Fibroblast of peridontal ligament (primary cell): Measurements from ENCODE around the gene FBXW7.
A peak's percentile ranks its signal among the peaks of the same experiment; 100 is the strongest.

Experiments used
- DNase-seq: peaks from one replicate; pipeline ENCODE4 v3.0.0-alpha.2; 2010; ENCODE audit errors: extremely low read depth

Gene FBXW7

DNA sequence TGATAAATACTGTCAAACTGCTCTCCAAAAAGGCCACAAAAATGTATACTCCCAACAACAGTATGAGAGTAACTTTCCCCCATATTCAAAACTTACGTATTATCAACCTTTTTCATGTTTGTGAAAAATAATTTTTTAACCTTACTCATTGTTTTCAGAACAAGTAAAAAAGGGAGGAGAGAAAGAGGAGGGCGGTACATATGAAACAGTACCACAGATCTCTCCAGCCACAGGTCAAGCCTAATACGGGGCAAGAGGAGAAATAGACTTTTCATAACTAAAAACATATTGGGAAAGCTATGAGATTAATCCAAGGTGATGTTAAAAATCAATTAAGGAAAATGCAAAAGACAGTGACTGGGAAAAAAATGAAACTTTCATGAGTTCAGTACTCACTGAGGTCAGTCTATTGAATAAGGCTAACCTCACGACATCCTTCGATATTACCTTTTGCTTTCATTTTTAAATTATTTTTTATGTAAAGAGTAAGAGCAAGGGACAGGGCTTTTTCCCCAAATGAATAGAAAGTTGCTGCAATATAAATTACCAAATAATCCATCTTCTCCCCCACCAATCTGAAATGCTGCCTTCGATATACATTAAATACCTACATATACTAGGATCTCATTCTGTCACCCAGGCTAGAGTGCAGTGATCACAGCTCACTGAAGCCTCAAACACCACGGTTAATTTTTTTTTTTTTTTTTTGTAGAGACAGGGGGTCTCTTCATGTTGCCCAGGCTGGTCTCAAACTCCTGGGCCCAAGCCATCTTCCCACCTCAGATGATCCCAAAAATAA lies 25.3 kb downstream of the FBXW7 start:
- DNase-seq, result no peak

DNA sequence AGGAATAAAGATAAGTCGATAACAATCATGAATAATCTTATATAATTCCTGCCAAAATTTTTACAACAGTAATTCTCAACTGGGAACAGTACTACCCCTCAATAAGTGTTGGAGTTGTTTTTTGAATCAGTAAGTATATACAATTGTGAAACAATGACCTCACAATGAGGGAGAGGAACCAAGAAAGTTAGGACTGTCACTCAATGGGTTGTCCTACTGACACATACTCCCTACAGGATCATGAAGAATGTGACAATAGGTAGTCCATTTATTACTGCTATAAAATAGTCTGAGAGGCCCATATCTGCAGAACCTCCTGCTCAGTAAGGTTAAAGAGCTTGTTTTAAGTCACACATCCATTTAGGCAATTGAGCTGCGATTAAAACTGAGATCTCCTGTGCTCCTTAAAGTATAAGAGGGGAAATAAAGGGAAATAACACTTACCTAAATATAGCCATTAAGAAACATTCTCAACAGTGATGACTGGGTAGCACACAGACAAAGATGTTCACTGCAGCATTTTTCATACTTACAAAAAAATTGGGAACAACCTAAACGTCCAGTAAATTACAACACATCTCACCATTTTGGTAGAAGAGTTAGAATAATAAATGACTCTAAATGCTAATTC lies 26.2 kb downstream of the FBXW7 start:
- no peak for DNase-seq

DNA sequence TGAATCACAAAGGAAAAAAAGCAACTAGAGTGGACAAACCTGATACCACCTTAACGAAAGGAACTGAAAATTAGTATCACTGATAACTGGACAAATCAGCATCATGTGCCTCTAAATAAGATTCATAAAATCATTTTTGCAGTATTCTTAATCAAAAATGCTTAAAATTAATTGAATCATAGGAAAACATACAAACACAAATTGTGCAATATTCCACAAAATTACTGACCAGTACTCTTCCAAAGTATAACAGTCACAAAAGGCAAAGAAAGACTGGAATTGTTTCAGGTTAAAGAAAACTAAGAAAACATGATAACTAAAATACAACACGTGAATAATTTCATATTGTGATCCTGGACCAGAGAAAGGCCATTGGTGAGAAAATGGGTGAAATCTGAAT lies 27.1 kb downstream of the FBXW7 start:
- DNase-seq, result no peak

DNA sequence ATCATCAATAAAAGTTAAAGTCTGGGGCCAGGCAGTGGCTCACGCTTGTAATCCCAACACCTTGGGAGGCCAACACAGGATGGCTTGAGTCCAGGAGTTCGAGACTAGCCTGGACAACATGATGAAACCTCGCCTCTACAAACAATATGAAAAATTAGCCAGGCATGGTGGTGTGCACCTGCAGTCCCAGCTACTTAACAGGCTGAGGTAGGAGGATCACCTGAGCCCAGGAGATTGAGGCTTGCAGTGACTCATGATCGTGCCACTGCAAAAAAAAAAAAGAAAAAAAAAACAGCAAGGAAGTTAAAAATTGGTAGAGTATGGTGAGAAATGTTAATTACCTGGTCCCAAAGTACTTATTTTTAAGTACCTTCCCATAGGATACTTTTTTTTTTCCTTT lies 27.5 kb downstream of the FBXW7 start:
- no peak for DNase-seq

DNA sequence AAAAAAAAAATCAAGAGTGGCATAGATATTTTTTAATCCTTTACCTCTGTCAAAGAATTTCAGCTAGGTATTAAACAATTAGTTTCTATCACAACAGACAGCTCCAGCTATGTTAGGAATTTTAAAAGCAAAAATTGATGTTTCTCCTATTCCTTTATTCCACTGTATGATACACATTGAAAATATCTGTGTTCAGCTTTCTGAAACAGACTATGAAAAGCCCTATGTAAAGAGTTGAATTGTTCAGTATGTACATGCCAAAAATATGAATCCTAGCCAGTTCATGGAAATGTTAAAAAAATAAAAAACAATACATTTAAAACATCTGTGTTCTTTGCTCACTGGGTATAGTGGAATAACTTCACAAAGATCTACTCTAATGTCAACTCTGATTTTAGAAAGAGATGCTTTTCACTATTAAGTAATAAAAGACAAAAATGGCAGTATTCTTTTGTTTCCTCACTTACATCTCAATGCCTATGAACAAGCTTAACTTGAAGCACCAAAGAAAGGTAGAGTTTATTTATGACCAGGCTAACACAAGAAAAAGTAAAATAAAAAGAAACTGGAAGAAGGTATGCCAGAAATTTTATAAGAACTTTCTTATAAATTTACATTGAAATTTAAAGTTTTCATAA lies 32.1 kb downstream of the FBXW7 start:
- DNase-seq, result peak; percentile 44

DNA sequence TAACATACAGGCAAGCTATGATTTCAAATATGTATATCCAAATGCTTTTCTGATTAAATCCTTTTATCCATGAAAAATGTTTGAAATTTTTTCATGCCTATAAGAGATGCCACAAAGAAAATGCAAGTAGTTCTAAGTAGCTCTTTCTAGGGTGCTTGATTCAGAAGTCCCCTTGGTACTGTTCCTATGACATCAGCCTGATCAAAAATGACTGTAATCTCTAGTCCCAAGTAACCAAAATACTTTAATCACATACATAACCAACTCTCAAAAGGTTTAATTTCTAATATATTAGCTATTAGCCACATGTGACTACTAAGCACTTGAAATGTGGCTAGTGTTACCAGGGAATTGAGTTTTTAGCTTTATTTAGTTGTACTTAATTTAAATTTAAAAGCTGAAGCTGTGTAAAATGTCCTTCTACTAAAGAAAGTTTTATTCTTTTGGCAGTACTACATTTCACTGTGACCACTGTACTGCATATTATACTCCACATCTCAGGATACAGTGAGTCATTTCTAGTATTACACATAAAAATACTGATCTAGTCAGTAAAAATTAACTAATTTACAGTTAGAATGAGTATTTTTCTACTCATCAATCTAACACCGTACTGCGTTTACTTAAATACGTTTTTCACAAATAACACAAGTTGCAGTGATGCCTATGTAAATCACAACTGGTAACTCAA lies 33.9 kb downstream of the FBXW7 start:
- DNase-seq, result peak; percentile 28

DNA sequence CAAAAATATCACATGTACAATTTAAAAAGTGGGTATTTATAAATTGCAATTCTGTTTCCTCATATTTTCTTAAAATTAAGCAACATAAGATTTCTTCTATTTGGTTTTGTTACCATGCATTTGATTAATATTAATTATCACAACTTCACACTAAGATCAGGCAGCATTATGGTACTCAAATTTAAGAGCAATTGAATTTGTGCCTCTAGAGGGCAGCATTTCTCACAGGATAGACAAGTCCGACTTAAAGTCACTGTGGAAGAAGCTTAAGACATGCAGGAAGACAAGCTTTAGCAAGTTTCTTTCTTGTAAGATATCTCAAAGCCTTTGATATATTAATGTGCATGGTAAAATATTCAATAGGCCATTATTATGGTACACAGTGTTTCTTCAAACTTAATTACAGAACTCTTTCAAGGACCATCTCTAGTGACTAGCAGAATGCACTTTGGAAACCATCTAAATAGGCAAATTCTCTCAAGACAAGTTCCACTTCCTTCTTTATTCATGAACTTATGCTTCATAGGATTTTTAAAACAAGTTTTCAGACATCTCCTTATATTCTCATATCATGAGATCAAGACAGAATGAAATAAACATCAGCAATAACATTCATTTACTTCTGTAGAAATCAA lies 35.0 kb downstream of the FBXW7 start:
- peak; percentile 96 for DNase-seq

DNA sequence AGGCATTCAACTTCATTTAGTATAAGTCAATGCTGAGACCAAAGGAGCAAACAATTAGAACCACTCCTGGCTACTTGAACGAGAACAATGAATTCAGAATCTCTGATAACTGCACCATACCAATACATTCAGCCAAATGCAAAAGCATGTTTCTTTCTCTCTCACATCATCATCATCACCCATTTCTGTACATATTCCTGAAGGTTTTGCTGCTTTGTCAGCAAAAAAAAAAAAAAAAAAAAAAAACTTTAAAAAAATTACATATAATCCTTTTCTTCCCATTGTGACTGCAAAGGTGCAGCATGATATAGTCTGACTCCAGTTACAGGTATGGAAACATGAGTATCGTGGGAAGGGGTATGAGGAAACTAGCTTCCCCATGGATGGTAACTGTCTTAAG lies 35.6 kb downstream of the FBXW7 start:
- no peak for DNase-seq

DNA sequence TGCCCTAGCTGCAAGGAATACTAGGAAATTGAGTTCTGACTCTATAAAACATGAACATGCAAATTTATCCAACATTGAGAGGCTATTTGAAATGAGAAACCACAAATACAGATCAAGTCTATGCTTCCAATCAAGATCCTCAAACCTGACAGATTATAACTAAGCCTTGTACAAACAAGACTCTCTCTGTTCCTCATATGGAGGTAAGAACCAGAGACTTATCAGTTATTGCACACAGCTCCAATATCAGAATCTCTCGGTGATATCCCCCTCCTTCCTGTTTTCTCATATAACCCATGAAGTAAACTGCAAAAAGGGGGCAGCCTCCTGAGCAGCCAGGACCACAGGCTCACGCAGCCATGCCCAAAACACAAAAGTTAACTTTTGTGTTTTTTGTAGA lies 36.5 kb downstream of the FBXW7 start:
- no peak for DNase-seq

DNA sequence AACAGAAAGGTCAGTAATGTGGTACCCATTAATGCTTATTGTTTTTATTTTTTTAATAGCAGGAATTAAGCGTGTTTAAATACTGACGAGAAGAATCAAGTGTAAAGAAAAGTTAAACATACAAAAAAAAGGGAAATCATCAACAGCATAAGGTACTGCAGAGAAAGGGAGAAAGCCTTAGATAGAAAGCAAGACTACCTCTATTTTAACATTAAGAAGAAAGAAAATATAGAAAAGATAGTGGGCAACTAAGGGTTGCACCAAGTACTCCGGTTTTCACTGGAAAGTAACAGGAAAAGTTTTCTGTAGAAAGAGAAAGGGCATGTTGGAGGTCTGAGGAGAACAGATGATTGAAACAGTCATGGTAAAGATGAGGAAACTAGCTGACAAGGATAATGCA lies 41.9 kb downstream of the FBXW7 start:
- no peak for DNase-seq

DNA sequence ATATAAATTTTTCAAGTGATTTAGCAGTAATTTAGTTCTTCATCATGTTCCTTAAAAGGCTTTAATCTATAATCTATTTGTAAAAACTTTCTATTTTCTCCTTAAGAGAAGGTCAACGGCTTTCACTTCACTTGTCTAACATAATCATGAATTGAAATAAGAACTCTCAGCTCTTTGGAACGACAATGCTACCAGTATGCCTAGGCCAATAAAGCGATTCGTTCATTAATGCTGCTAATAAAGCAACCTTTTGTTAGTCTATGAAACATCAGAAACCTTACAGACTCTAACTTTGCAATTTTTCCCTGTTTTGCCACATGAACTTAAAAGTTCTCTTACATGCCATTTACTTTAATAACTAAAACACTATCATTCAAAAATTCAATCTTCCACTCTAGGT lies 47.6 kb downstream of the FBXW7 start:
- no peak for DNase-seq

DNA sequence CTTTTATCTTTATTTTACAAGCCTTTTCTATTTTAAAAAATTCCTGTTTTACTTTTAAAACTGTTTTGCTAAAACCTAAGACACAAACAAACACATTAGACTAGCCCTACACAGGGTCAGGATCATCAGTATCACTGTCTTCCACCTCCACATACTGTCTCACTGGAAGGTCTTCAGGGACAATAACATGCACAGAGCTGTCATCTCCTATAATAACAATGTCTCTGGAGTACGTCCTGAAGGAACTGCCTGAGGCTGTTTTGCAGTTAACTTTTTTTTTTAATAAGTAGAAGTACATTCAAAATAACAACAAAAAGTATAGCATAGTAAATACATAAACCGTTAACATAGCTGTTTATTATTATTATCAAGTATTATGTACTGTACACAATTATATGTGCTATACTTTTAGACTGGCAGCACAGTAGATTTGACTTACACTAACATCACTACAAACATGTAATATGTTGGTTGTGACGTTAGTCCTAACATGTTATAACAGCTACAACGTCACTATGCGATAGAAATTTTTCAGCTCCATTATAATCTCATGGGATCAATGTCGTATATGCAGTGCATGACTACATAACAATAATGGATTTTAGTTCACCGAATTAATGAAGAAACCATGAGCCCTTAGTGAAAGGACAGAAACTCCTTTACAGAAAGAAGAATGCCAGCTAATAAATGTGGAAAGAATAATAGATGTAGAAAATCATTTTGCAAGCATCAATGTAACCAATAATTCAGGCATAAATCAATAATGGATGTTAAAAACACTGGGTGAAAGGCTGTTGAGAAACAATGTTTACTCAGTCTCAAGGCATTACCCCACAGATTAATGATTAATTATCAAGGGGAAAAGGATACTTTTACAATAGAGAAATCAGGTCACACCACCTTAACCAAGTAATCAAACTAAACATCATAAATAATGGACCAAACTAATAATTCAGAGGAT lies 49.2 kb downstream of the FBXW7 start:
- DNase-seq, result no peak

DNA sequence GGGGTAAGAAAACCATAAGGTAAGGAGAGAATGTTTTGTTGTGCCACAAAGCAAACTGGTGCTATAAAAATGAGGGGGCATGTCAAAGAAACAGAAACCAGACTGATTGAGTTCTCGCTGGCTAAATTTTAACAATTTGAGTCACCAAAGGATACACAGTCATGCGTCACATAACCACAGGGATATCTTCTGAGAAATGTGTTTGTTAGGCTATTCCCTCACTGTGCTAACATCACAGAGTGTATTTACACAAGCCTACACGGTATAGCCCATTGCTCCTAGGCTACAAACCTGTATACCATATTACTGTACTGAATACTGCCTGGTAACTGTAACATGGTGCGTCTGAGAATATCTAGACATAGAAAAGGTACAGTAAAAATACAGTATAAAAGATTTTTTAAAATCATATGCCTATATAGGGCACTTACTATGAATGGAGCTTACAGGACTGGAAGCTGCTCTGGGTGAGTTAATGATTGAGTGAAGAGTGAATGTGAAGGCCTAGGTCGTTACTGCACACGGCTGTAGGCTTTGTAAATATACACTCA lies 50.1 kb downstream of the FBXW7 start:
- DNase-seq, result peak; percentile 88

DNA sequence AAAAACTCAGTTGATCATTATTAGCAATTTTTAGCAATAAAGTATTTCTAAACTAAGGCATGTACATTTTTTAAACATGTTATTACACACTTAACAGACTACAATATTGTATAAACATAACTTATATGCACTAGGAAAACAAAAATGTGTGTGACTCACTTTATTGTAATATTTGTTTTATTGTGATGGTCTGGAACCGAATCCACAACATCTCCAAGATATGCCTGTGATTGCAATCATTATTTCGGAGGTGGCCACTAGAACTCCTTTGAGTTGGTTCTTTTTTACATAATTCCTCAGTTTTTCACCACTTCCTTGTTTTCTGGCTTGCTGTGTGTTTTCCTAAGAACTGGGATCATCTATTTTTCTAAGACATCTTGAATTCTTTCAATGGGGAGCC lies 53.7 kb downstream of the FBXW7 start:
- DNase-seq, result no peak

DNA sequence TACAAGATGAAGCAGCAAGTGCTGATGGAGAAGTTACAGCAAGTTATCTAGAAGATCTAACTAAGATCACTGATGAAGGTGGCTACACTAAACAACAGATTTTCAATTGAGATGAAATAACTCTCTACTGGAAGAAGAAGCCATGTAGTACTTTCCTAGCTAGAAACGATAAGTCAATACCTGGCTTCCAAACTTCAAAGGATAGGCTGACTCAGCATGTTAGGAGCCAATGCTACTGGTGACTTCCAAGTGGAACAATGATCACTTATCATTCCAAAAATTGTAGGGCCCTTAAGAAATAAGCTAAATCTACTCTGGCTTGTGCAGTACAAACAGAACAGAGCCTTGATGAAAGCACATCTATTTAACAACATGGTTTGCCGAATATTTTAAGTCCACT lies 55.0 kb downstream of the FBXW7 start:
- DNase-seq, result no peak

DNA sequence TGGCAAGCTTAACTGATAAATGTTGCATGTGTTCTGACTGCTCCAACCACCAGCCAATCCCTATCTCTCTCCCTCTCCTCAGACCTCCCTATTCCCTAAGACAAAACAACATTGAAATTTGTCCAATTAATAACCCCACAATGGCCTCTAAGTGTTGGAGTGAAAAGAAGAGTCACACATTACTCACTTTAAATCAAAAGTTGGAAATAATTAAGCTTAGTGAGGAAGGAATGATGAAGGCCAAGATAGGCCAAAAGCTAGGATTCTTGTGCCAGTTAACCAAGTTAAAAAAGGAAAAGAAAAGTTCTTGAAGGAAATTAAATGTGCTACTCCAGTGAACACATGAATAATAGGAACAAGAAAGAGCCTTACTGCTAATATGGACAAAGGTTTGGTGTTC lies 55.6 kb downstream of the FBXW7 start:
- no peak for DNase-seq

DNA sequence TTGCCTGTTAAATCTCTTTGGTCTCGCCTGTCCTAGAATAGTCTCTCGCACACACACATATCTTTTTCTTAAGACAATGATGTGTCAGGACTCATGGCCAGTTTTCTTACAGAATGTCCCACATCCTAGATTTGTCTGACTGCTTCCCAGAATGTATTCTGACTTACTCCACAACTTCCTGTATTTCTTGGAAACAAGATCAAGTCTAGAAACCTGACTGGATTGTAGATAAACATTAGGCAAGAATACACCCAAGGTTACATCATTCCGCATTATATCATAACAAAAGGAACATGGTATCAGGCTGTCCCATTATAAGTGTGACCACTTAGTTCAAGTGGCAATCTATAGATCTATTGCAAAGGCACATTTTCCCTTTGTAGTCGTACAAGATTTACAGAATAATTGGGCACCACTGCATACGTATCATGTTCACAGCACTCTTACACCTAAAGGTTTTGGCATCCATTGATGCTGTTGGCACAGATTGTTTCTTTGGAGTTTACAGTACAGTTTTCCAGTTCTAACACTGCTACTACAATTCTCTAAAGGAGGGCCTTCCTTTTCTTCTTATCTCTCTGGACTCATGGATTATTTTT lies 56.4 kb downstream of the FBXW7 start:
- peak; percentile 12 for DNase-seq

DNA sequence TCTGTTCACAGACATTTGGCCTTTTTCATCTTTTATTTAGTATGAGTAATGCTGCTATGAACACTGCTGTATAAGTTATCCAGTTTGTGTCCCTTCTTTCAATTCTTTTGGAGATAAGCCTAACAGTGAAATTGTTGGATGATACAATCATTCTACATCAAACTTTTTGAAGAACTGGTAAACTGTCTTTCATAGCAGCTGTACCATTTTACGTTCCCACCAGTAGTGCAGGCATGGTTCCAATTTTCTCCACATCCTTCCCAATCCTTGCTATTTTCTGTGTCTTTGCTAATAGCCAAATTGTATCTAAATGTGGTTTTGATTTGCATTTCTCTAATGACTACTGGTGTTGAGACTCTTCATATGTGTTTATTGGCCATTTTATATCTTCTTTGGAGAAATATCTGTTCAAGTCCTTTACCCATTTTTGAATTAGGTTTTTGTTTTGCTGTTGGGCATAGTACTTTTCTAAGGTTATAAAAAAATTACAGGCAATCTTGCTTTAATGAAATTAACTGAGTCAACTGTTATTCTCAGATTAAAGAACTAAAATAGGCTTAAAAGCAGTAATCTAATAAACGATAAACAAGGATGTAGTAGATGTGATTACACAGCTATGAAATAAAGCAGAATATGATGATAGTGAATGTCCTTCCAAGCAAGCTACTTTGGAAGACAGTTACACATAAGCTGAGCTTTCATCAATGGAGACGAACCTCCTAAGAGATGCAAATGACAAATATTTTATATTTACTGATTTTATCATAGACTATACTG lies 57.2 kb downstream of the FBXW7 start:
- DNase-seq, result no peak

DNA sequence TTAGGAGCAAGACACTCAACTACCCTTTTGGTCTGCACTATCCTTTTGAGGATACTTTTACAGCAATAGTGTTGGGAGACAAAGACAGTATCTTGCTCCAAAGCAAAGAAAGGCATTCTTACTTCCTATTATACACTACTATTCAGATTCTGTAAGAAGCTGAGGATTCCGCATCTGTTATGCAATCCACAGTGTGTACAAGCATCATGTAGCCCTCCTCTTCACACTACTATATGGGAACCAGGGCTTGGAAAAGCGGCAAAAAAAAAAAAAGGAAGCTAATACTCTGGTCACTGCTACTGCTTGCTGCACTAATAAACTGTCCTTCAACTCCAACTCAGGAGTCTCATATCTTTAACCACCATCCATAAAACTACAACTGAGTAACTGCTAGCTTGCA lies 59.1 kb downstream of the FBXW7 start:
- no peak for DNase-seq
